HL-60/S4 (cell line): Measurements from ENCODE around the gene LMF1.

ENCODE experiments used
- in situ Hi-C: fragments of 300-500 bp; cut with MboI; formaldehyde crosslinking; loops from 2 replicates; pipeline ENCODE4 v1.14.3; 2022; ENCODE audit warnings: low sequenced_read_pairs

Gene LMF1

DNA sequence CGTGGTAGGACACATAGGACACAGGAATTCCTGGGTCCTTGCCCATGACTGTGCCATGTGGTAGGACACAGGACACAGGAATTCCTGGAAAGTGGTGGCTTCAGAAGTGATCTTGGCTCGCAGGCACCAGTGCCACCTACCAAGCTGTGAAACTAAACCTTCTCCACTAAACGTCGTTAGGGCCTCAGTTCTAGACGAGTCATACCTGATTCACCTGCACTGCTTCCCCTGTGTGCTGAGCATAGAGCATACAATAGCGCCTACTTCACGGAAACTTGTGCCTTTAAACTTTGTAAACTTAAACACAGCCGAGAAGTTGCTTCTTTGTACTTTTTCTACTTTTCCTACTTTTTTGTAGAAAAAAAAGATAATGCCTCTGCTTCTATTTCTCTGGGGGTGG is 15.6 kb upstream of the LMF1 start:
- in situ Hi-C loops, result no loop called here

DNA sequence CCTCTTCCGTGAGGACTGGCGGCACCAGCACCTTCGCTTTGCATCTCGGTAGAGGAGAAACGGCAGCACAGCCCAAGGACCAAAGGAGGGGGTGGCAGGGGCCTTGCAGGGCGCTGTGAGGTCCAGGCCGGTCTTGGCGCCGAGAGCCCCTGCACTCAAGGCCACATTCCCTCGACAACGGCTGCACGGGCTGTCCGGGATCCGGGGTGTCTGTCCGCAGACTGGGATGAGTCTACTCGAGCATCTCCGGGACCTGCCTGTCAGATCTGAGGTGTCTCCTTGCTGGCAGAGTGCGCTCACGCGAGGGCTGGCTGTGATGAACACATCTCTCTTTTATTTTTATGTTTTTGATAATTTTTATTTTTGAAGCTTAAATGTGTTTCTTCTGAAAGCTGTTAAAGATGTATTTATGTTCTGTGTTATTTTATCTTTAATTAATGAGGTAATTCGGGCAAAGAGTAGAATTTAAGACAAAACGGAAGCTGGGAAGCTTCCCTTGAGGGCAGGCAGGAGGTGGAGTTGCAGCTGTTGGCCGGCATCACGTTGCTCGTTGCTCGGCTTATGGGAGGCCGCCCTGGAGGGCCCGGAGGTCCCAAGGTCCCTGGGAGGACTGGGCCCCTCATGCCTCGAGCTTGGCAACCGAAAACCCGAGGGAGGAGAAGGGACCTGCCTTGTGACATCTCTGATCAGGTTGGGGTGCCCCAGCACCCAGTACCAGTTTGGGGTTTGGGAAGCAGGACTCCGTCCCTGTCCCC is 15.0 kb upstream of the LMF1 start:
- in situ Hi-C loops, result no loop called here

DNA sequence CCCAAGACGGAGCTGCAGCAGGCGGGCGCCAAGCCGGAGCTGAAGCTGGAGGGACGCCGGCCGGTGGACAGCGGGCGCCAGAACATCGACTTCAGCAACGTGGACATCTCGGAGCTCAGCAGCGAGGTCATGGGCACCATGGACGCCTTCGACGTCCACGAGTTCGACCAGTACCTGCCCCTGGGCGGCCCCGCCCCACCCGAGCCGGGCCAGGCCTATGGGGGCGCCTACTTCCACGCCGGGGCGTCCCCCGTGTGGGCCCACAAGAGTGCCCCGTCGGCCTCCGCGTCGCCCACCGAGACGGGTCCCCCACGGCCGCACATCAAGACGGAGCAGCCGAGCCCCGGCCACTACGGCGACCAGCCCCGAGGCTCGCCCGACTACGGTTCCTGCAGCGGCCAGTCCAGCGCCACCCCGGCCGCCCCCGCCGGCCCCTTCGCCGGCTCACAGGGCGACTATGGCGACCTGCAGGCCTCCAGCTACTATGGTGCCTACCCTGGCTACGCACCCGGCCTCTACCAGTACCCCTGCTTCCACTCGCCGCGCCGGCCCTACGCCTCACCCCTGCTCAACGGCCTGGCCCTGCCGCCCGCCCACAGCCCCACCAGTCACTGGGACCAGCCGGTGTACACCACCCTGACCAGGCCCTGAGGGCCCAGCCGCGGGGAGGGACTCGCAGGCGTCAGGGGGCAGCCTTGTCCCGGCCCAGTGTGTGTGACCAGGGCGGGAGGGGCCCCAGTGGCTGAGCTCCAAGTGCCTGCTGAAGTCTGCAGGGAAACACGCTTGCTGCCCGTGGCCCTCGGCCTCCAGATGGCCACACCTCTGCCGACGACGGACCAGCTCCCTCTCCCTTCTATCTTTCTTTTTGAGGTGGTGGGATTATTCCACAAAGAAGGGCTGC is 14.2 kb upstream of the LMF1 start:
- in situ Hi-C loops, result no loop called here

DNA sequence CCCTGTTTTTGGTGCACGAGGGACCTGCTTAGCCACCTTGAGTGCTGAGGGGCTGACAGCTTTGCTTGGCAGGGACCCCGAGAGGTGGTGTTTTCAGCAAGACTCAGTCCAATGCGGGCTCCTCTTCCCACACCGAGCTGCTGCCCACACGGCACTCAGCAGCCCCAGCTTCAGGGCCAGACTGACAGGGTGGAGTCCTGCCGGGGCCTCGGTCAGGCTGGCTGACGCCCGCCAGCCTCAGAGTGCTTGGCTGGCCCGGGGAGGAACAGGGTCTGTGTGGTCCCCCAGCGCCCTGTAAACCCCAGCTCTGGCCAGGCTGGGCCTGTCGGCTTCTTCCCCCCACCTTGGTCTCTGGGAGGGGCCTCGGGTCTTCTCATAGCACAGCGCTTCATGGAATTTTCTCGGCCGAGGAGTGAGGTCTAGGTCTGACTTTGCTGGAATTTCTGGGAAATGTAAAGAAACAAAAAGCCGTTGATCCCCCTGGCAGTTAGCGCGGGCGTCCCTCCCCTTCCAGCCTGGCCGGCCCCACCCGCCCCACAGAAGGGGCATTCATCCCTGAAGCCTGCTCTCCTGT is 13.4 kb upstream of the LMF1 start:
- in situ Hi-C loops, result no loop called here

DNA sequence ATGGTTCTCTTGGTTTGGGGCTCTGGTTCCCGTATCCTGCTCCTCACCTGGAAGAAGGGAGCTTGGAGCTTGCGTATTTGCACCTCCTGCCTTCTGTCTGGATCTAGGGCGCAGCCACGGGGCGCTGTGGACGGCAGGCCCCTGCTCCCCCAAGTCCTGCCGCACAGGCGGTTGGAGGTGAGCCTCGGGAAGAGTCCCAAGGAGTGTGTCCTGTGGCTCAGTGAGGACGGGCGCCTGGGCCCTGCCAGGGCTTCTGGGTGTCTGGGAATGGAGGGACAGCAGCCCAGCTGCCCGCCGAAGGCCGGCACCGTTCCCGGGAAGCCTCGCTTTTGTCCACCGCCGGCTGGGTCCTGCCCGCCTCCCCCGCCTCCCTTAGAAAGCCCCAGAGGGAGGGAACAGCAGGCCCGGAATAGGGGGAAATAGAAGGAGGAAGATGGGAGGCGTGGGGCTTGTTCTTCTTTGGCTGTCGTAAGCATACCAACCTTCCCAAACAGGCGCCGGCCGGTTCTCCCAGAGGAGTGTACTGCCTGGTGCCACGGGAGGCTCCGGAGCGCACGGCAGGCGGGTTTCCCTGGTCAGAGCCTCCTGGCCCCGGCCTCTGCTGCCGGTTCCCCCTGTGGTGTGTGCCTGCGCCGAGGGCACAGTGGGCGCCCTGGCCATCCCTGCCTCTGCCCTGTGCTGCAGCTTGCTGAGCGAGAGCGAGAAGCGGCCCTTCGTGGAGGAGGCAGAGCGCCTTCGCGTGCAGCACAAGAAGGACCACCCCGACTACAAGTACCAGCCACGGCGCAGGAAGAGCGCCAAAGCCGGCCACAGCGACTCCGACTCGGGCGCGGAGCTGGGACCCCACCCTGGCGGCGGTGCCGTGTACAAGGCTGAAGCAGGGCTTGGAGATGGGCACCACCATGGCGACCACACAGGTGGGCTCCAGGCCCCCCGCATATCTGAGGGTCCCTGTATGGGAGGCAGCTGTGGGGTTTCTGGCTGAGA is 12.6 kb upstream of the LMF1 start:
- in situ Hi-C loops, result no loop called here

DNA sequence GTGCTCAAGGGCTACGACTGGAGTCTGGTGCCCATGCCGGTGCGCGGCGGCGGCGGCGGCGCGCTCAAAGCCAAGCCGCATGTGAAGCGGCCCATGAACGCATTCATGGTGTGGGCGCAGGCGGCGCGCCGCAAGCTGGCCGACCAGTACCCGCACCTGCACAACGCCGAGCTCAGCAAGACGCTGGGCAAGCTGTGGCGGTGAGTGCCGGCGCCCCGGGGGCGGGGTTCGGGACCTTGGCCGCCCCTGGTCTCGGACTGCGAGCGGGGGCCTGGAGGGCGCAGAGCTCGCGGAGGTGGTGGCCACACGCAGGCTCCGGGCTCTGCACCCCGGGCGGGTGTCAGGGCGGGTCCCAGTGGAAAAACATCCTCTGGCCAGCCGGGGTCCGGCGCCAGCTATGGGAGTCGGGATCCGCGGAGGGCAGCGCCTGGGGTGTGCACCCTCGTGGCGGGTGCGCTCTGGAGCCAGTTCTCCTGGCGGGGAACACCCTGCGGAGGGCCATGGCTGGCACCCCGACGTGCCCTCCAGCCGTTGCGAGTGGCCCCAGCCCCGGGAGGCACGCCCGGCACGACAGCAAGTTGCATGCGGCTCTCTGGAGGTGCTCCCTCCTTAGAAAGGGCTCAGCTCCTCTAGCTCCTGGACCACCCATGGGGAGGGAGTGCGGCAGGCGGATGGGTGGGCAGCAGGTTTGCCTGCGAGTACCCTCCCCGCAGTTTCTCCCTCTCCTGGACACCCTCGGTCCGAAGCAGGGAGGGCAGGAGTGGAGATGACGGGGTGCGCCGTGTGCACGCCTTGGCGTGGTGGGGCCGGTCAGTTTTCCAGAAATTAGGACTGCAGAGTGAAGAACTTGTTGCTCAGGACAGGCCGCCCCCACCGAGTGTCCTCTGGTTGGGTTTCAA is 11.6 kb upstream of the LMF1 start:
- in situ Hi-C loops, result no loop called here

DNA sequence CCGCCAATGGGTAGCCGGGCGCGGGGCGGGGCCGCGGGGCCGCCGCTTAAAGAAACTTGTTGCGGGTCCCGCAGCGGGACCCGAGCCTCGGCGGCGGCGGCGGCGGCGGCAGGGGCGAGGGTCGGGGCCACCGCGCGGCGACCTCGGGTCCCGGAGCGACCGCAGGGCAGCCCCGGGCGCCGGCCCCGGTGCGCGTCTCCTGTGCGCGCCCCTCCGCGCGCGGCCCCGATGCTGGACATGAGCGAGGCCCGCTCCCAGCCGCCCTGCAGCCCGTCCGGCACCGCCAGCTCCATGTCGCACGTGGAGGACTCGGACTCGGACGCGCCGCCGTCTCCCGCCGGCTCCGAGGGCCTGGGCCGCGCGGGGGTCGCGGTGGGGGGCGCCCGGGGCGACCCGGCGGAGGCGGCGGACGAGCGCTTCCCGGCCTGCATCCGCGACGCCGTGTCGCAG is 10.9 kb upstream of the LMF1 start, which contains the start of gene SOX8:
TSS of gene SOX8 (plus strand) at position 76 of the 450 bp plus-strand sequence. CDS start at position 229, 153 bp downstream.
- in situ Hi-C loops, result no loop called here

DNA sequence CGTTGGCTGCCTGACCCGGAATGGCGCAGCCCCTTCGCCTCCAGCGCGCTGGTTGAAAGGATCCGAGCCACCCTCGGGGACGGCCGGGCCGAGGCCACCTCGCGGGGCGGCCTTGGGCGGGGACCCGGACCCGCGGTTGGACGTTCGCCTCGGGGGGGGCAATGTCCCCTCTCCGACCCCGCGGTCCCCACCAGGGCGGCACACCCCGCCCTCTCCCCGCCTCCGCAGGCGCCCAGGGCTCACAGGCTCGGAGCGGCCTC is 9.7 kb upstream of the LMF1 start:
- in situ Hi-C loops, result no loop called here

DNA sequence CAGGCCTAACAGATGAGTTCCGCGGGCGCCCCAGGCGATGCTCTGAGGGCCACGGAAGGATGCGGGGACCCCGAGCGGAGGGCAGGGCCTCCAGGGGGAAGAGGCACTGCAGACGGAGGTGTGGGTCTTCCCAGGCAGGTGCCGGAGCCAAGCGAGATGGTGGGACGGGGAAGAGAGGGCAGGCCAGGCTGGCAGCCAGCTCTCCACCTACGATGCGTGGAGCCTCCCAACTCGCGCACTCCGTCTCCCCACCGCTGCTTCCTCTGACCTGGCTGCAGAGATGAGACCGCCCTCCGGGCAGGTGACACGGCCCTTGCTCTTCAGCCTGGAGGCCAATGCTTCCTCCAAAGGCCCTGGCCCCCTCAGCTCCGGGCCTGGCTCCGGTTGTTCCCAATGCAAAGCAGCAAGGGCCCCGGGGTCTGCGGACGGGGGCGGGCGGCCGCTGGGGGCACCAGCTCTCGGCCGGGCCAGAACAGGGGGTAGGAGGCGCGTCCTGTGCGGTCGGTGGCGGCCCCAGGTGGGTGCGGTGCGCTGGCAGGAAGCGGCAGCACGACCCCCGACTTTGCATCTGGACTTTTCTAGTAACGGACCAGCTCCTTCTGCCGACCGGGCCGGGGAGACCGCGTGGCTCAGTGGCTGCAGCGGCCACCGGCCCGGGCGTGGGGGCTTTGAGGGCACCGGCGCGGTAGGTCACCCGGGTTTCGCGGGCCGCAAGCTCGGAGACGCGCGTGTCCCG is 9.2 kb upstream of the LMF1 start:
- in situ Hi-C loops, result no loop called here

DNA sequence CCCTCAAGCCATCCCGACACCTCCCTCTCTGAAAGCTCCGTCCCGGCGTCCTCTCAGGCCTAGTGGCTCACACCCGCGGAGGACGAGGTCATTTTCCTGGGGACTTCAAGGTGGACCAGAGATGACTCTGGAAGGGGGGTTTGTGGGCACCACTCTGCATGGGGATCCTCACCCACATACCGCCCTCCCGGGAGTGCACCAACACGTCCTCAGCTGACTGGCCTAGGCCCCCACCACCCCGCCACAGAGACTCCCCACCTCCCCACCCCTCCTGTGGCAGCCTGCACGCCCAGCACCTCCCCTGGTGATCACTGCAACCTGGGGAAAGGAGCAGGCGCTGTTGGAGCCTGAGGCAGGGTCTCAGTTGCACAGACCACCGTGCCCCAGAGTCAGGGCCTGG is 8.4 kb upstream of the LMF1 start:
- in situ Hi-C loops, result no loop called here

DNA sequence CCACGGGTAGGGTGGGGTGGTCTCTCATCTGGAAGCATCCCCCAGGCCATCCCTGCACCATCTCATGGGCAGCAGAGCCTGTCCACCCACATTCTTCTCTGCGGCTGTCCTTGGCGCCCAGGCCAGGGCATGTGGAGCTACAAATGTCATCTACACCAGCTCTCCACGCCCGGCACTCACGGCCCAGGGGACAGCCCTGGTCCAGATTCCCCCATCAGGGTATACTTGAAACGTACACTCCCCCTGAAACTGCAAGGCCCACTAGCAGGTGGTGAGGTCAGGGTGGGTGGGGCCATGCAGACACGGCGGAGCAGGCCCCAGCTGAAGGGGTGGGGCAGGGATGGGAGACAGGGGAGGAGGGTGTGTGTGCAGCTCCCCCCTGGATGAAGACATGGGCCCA is 7.6 kb upstream of the LMF1 start:
- in situ Hi-C loops, result no loop called here

DNA sequence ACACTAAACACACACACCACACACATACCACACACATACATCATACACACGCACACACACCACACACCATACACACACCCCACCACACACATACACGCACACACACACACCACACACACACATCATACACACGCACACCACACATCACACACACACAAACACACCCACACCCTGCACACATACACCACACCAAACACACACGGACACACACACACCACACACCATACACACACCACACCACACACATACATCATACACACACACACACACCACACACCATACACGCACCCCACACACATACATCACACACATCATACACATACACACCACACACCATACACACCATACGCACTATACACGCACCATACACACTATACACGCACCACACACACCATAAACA is 7.1 kb upstream of the LMF1 start:
- in situ Hi-C loops, result no loop called here

DNA sequence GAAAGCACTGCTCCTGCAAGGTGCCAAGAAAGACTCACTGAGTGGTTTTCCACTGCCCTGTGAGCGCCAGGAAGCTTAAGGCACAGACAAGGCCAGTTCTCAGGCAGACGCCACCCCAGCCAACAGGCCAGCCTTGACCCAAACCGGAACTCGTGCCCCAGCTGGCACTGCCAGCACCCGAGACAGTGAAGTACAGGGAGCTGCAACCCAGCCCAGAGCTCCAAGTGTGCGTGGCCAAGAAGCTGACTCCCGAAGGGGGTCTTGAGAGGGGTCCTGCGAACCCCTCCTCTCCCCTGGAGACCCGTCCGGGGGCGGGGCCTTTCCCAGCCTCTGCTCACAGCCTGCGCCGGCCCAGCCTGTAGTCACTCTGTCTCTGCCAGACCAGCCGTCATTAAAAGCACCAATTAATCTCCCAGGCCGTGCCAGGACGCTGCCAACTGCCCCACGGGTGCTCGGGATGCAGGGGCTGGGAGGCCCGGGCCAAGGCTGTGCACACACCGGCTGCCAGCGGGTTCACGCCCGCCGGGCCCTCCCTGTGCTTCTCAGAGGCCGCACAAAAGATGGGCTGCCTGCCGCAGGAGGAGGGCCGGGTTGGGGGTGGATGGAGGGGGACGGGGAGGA is 6.4 kb upstream of the LMF1 start:
- in situ Hi-C loops, result no loop called here

DNA sequence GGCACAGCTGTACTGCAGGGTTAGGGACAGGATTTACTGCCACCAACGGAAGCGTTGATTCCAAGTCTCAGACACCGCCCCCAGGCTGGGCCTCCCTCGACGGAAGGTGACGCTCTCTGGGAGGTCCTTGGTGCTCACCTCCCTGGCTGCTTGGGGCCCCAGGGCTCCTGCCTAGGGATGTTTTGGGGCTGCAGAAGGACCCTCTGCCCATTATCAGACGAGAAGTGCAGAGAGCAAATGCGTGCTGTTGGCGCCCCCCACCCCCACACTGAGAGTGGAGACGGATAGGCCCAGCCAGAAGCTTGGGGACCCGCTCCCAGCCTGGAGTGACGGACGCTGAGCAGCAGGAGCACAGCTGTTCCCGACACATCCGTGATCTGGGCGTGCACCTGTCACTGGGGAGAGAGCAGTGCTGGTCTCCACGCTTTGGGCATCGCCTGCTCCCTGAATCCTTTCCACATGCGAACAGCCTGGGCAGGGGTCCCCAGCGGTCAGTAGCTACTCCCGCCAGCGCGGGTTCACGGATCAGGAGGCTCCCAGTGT is 5.7 kb upstream of the LMF1 start:
- in situ Hi-C loops, result no loop called here

DNA sequence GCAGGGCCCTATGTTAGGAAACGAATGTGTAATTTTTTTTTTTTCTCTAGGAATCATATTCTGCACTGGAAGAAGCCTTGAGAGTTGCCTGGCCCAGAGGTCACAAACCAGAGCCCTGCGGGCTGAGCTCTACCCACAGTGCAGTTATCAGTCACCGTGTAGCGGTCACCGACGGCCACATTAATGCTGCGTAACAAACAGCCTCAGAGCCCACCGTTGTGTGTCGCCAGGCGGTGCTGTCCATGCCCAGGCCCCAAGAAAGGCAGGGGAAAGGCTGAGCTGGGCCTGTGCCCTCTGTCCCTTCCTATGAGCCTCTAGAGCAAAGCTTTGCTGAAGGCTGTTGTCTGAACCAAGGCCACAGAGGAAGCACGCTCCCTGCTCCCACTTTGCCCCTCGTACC is 4.5 kb upstream of the LMF1 start:
- in situ Hi-C loops, result no loop called here

DNA sequence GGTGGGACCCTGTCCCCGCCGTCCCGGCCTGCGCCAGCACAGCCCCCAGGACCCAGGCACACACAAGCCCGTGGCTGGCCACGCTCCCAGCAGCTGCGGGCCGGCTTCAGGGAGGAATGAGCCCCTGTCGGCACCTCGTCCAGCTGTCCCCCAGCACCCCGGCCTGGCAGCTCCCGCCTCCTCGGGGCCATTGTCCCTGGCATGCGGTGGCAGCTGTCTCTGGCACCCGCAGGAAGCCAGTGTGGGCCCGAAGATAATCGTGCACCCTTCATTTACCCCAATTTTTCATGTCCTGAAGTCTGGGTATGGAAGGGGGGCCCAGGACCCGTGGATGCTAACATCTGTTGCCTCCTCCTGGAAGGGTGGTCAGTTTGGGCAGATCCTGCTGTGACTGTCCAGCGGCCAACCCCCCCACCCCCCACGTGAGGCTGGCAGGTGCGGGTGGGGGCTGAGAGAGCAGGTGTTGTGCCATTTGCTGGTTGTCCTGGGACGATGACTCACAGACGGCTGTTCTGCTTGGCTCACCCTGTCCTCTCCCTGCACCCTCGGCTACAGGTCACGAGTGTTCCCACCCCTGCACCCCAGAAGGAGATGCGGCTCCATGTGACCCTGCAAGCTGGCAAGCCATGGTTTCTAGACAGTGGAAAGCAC is 4.0 kb upstream of the LMF1 start:
- in situ Hi-C loops, result no loop called here

DNA sequence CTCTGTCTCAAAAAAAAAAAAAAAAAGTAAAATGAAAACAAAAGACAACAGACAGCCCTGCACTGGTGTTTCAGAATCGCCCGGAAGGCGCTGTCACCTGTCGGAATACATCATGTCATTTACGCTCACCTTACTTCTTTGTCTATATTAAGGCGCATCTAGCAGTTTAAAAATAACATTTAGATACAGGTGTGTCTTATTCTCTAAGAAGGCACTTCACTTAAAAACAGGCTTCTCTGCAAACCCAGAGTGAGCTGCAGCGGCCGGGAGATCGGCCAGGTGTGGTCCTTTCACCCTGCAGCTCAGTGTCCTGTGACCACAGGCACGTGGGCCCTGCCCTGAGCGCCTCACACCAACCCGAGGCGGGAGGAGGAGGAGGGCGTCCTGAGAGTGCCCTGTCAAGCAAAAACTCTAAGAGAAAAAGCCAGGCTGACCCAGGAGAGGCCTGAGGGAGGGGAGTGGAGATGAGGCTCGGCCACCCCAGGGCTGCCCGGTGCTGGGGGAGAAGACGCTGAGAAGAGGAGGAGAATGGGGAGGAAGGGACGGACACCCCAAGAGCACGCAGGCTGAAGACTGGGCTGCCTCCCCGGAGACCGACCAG is 3.3 kb upstream of the LMF1 start:
- in situ Hi-C loops, result no loop called here
